DMS114 treated with DMSO at 0.1 percent for 48 hours (cell line): Measurements from ENCODE around the gene UBE2J2.

Source experiments
- DNase-seq: peaks from one replicate; lab custom pipeline; 2025; ENCODE audit not compliant: unreplicated experiment; lab: John Stamatoyannopoulos, UW

Gene UBE2J2

DNA sequence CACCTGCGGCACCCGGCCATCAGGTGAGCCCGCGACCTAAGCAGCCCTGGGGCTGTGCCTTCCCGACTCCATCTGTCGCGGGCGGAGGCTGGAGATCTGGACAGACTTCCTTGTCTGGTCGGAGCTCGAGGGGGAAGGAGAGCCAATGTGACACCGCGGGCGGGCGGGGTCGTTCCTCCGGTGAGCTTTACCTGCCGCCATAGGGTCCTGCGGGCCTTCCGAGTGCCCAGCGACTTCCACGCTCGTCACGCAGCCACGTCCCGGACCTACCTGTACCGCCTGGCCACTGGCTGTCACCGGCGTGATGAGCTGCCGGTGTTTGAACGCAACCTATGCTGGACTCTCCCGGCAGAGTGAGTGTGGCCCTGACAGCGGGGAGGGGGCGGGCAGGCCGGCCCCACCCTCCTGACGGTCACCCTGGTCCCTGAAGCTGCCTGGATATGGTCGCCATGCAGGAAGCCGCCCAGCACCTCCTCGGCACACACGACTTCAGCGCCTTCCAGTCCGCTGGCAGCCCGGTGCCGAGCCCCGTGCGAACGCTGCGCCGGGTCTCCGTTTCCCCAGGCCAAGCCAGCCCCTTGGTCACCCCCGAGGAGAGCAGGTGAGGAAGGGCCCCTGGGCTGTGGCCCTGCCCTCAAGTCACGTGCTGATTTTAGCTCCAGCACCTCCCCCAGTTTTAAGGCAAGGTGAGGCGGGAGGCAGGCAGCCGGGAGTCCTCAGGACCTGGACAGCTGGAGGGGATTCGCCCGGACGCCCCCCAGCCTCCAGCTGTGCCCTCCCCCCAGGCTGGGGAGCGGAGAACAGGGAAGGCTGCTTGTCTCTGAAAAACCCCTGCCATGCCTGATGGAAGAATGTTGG lies 35.8 kb upstream of the UBE2J2 start:
- DNase-seq = no peak

DNA sequence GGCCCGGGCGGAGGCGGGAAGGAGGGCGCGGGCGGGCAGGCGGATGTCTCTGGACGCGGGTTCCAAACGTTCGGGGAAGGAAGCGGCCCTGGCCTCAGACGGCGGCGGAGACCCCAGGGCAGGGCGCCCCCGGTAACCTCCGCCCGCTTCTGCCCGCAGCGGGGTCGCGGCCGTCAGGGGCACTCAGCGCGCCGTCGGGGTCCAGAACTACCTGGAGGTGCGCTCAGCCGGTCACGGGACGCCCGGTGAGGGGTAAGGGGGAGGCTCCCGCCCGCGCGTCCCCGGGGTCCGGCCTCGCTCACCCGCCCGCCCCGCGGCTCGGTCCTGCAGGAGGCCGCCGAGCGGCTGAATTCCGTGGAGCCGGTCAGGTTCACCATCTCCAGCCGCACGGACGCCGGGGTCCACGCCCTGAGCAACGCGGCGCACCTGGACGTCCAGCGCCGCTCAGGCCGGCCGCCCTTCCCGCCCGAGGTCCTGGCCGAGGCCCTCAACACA lies 35.1 kb upstream of the UBE2J2 start:
- no peak for DNase-seq

DNA sequence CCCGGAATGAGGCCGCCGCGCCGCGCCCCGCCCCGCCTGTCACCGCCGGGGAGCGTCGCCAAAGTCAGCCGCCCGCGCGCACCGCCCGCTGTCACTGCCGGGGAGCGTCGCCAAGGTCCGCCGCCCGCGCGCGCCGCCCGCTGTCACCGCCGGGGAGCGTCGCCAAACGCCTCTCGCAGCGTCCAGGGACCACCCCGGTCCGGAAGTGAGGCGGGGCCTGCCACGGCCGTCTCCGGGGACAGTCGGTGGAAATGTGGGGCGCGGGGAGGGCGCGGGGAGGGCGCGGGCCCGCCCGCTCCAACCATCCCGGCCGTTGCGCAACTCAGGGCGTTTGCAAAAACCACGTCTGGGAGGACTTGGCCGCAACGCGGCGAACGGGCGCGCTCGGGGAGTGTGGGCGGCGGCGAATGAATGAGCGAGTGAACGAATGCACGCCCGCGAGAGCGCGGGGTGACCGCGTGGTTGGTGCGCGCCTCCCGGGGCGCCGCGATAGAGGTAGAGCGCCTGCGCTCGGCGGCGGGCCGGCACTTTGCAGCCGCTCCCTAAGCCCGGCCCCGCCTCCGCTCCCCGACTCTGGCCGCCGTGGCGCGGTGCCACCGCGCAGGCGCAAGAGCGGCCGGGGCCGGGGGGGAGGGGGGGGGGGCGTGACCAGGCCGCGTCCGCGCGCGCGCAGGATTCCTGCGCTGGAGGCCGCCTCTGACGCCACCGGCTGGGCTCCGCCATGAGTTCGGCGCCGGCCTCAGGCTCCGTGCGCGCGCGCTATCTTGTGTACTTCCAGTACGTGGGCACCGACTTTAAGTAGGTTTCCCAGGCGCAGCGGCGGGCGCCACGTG lies 34.5 kb upstream of the UBE2J2 start, which contains the start of the genes ACAP3 and PUSL1:
Gene ACAP3 (minus strand): TSS at position 8 of the 833 bp plus-strand sequence. CDS start 115 bp downstream, outside the sequence.
Gene PUSL1 (plus strand): TSS at position 675 of the 833 bp plus-strand sequence. CDS start 47 bp downstream, at position 722.
- DNase-seq = peak; percentile 76

DNA sequence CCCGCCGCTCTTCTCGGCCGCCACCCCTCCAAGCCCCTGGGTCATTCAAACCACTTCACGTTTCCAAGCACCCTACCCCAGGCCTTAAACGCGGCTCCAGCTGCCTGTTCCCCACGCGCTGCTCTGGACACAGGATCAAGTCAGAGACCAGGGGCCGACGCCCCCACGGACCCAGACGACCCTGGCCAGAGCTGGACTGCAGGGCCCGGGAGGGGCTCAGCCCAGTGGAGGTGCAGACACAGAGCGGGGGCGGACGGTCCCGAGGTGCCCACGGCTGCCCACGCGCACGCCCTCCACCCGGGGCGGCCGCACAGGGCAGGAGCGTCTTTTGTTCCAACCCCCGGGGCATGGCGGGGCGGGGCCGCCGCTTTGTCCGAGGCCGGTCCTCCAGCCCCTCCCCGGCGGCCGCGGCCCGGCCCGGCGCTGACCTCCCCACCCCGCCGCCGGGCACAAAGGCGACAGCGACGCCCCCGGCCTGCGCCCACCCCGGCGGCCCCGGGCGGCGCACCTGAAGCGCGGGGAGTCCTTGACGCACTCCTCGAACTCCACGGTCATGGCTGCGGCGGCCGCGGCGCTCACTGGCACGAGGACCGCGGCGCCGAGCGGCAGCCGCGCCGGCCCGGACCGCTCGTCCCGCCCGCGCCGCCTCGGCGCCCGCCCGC lies 33.7 kb upstream of the UBE2J2 start:
- DNase-seq = no peak

DNA sequence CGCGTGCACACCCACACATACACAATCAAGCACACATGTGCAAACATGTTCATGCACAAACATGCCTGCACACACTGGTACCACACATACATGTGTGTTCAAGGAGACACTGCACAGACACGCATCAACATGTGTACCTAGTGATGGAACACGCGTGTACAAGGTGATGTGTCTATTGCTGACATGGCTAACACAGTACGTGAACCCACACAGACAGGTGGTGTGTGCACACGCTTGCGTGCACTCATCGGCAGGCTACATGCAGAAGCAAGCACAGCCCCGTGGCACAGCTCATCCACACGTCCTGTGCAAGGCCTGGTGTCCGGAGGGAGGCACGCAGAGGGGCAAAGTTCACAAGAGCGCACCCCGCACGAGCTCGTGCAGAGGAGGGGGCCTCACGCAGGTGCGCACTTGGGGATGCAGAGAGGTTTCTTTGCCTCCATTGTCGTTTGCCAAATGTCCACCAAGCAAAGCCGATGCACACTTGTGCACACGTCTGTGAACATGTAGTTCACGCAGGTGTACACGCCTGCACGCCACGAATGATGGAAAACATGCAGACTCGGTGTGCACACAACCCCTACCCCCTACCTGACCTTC lies 33.1 kb upstream of the UBE2J2 start:
- DNase-seq = no peak

DNA sequence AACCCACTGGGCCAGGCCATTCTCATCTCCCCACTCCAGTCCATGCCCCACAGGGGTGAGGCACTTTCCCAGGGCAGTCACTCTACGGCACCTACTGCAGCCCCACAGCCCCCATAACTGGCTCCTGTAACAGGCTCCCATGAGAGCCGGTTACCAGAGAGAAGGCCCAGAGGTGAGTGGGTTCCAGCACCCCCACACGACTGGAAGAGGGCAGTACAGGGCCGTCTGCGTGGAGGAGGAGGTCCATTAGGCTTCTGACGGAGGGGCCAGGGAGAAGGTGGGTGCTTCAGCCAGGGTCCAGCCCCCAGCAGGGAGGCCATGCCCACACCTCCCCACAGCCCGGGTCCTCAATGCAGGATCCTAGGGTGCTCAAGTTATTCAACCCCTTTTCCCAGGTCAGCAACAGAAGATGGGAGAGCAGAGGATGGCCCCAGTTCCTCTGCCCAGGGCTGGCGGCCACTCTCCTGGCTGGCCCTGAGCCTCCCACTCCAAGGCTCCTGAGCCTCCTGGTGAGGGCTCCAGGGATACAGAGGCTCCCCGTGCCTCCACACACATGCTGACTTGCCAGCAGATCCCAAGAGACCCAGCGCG lies 32.5 kb upstream of the UBE2J2 start:
- no peak for DNase-seq

DNA sequence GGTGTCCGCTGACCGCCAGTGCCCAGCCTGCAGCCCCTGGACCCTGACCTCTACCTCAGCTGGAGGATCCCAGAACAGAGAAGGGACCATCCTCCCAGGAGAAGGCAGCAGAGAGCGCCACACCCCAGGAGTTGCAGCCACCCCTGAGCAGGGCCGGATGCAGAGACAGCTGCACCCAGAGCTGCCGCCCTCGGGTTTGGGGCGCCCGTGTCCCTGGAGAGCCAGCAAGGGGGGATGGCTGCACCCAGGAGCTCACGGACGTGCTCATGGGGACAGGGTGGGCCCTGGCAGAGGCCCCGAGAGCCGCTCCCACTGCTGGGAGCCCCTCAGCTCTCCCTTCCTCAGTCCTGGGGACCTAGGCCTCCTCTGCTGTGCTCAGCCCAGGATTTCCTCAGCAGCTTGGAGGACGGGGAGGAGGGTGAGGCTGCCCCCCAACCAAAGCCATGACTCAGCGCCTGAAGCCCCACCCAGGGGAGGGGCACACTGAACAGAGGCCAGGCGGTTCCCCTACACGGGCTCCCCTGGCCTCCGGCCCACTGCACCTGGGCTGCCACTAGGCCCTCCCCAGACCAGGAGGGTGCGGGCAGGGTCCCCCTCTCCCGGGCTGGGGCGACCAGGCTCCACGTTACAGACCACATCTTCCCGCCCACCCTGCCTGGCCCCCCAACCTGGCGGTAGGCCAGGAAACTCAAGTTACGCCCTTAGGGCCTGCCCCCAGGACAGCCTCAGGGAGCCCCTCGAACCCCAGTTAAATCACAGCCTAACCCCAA lies 31.8 kb upstream of the UBE2J2 start:
- DNase-seq = no peak

DNA sequence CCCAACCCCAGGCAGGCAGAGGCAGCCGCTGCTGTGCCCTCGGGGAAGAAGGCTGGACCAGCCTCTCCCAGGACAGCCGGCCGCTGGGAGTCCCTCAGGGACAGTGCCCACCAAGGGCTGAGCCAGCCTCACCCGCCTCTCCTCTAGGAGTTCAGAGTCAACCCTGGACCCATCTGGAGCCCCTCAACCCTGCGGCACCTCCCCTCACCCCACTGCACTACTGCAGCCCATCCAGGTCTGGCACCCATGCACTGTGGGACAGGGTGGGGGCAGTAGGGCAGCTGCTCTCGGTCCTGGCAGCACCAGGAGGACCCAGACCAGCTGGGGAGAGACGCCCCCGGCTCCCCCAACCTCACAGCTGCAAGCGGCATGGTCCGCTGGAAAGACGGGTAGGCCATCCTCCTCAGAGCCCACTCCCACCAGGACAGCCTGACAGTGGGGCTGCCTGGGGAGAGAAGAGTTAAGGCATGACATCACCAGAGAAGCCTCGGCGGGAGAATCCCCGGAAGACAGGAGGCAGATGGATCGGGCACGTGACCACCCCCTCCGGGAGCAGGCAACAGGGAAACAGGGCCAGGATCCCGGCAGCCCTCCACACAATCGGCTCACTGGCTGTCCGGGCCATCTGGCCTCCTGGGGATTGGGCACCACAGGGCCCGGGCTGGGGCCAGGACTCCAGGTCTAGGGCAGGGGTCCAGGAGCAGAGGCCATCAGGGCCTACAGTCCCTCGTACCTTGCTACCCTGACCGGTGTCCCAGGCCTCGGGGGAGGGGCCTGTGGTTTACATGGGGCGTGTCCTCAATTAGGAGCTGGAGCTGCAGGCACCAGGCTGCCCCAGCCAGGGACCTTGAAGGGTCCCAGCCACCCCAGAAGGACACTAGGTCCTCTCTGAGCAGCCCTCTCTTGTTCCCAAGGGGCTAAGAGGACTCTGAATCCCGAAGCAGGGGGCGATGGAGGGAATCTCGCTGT lies 31.0 kb upstream of the UBE2J2 start:
- peak; percentile 31 for DNase-seq

DNA sequence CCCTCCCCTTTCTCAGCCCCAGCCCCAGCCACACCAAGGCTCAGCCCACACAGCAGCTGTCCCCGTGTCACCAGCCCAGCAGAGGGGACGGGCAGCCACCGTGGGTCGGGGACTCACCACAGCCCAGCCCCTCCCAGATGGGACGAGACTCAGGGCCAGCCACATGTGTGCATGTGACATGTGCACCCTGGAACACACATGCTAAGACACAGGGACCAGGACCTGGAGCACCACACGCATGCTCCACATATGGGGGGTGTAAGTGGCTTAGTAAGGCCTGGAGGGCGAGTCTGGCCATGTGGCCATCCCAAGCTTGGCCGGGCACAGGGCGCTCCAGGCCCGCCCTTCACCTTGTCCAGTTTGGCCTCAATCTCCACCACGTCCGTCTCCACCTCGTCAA lies 30.1 kb upstream of the UBE2J2 start:
- no peak for DNase-seq

DNA sequence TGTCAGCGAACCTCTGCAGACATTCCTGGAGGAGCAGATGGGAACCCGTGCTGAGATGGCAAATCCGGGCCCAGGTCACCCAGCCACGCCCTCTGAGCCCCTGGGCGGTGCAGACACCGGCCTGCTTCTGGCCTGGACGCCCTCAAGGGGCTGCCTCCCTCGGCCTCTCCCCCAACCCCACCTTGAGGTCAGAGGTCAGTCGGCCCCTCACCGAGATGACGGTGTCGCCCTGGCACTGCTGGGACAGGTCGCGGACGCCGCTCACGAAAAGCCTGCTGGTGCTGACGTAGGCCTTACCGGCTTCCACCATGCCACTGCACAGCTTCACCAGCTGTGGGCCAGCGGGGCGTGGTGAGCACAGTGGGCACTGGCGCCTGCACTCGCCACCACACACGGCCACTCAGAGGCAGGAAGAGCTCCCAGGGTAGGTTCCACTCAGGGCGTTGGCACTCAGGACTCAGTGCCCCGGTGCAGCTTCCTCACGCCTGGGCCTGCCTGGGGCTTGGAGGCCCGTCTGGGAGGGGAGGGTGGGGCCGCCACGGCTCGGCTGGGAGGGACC lies 29.4 kb upstream of the UBE2J2 start:
- no peak for DNase-seq

DNA sequence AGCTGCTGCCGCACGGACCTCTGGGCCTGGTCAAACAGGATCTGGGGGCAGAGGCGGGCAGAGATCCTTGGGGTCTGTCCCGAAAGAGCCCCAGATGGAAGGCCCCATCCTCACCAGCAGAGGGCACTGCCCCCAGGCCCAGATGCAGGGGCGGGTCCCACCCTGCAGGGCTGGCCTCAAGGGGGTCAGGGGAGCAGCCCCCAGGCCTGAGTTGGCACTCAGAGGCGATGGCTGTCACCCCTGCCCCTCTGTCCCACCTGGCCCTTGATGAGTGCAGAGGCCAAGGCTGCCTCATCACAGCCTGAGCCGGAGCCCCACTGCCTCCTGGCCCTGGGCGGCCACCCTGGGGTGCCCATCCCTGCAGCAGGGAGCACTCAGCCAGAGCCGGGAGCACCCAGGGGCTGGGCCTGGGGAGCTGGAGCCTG lies 28.4 kb upstream of the UBE2J2 start:
- no peak for DNase-seq

DNA sequence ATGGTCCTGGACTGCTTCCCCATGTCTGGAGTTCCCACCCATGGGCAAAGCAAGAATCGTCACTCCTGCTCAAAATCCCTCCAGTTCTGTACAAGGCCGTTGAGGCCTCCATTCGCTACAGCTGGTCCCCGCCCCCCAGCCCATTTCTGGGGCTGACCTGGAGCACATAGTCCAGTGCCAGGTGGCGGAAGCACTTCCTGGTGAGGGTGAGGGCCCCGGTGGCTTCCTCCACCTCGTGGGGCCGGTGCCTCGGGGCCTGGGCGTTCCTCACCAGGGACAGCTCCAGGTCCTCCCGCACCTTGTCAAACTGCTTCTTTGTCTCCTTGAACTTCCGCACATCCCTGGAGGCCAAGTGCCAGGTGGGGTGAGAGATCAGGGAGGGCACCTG lies 26.7 kb upstream of the UBE2J2 start:
- no peak for DNase-seq

DNA sequence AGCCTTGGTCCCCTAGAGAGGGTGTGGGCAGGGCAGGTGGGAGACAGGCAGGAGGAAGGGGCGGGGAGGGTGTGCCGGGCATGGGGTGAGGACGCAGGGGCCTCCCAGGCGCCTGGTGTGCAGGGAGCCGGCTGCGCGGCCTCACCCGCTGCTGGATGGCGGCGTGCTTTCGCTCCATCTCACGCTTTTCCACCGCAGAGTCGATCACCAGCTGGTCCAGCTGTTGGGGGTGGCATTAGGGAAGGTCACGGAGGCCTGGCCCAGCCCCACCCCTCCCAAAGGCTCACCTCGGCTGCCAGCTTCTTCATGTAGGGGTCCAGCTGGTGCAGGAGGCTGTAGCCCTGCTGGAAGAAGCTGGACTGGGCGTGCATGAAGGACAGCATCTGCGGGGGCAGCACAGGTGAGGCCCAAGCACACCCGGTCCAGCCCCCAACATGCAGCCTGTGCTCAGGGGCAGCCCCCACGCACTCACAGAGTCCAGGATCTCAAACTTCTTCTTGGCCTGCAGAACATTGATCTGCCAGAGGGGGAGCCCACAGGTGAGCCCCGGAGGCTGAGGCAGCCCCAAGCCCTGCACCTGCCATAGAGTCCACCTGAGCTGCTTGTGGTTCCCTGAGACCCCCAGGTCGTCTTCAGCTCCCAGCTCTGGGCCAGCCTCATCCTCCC lies 26.2 kb upstream of the UBE2J2 start:
- no peak for DNase-seq

DNA sequence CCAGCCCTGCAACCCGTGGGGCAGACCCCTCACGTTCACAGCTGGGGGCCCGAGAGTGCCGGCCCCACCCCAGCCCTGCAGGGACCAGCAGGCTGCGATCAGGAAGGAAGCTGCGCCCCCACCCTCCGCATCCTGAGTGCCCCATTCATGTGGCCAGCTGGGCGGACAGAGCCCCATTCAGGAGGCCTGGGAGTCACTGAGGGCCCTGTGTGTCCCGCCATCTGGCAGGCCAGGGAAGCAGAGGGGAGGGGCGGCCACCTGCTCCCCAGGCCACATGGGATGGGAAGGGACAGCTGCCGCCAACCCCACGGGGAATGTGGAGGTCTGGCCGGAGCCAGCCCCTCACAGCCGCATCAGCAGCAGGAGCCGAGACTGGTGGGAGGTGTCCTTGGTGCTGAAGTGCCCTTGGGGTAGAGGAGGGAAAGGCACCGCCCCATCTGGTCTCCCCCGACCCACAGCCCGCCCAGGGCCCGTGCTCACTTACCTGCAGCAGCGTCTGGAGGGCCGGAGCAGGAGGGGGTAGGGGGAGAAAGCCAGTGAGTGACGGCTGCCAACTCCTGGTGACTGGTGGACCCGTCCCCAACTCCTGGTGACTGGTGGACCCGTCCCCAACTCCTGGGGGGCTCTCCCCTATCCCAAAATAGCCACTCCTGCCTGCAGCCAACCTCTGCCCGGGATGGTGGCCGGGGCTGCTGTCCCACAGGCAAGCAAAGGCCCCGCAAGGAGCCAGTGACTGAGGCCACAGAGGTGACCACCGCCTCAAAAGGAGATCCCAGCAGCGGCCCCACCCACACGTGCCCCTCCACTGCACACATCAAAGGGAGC lies 25.4 kb upstream of the UBE2J2 start:
- DNase-seq = no peak

DNA sequence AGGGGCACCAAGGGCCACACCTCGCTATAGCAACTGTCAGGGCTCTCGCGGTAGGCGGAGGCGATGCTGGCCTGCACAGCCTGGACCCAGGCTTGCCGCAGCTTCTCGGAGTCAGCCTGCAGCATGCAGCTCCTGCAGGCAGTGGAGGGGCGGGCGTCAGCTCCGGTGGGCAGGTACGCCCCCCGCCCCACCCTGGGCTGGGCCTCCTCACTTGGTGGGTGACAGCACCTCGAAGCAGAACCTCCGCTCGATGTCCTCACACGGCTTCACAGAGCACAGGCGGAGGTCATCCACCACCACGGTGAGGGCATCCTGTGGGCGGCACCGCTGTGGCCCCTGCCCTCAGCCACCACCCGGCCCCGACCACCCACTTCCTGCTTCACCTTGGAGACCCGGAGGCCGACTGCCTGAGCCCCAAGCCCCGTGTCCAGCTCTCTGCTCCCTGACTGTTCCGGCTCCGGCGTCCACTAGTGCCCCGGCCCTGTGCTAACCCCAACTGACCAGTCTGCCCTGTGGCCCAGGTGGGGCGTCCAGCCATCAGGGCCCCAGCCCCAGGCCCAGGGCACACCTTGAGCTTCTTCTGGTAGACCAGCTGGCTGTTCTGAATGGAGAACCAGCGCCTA lies 24.3 kb upstream of the UBE2J2 start:
- DNase-seq = no peak
